CD4-positive, alpha-beta T cell treated with Interleukin-21 for 1 hour (primary cell): Measurements from ENCODE around the gene SUMO3.
A peak's percentile ranks its signal among the peaks of the same experiment; 100 is the strongest.

Source experiments
- DNase-seq: peaks from one replicate; pipeline ENCODE4 v3.0.0-alpha.2; 2020

The SUMO3 gene

GRCh38 chr21:44828362-44829056, 10.6 kb upstream of the SUMO3 start:
- no peak for DNase-seq

- no peak for DNase-seq
Observed at GRCh38 chr21:44823179-44823660, 5.4 kb upstream of the SUMO3 start.

GRCh38 chr21:44822484-44823178, 4.8 kb upstream of the SUMO3 start:
- no peak for DNase-seq

- no peak for DNase-seq
Observed at GRCh38 chr21:44820851-44821250, 3.0 kb upstream of the SUMO3 start.

- no peak for DNase-seq
Observed at GRCh38 chr21:44819283-44820243, 1.7 kb upstream of the SUMO3 start.

GRCh38 chr21:44818640-44819011, 764 bp upstream of the SUMO3 start:
- DNase-seq, result no peak

GRCh38 chr21:44817506-44817880, 369 bp downstream of the SUMO3 start:
- DNase-seq, result peak; percentile 93

GRCh38 chr21:44816761-44817505, 929 bp downstream of the SUMO3 start:
- no peak for DNase-seq

GRCh38 chr21:44815852-44816628, 1.8 kb downstream of the SUMO3 start:
- no peak for DNase-seq

GRCh38 chr21:44815225-44815624, 2.6 kb downstream of the SUMO3 start:
- no peak for DNase-seq

- DNase-seq, result no peak
Observed at GRCh38 chr21:44814498-44815023, 3.3 kb downstream of the SUMO3 start.

GRCh38 chr21:44813727-44814126, 4.1 kb downstream of the SUMO3 start:
- DNase-seq, result no peak

GRCh38 chr21:44813149-44813548, 4.7 kb downstream of the SUMO3 start:
- no peak for DNase-seq

GRCh38 chr21:44812640-44813039, 5.2 kb downstream of the SUMO3 start:
- no peak for DNase-seq

GRCh38 chr21:44810779-44811178, 7.1 kb downstream of the SUMO3 start:
- DNase-seq, result no peak

GRCh38 chr21:44805859-44806258, 12.0 kb downstream of the SUMO3 start:
- no peak for DNase-seq

- DNase-seq, result no peak
Observed at GRCh38 chr21:44805226-44805625, 12.6 kb downstream of the SUMO3 start.

GRCh38 chr21:44804762-44805161, 13.1 kb downstream of the SUMO3 start:
- DNase-seq, result no peak

GRCh38 chr21:44803651-44804050, 14.2 kb downstream of the SUMO3 start:
- DNase-seq, result no peak

GRCh38 chr21:44802396-44803153, 15.3 kb downstream of the SUMO3 start:
- no peak for DNase-seq
